Astrocyte (in vitro differentiated cells and primary cell): ENCODE data around the gene TPD52L2. TPM values are rescaled to one million over a fixed set of nuclear protein-coding genes. Genes with fewer than 3 reads are reported as not detected.
"Not testable (repeated sequence)": the region's sequence is repeated elsewhere in the genome, so short reads cannot be mapped to it uniquely, and the experiment has no call there.

Source experiments
- DNase-seq: peaks from one replicate; pipeline ENCODE4 v3.0.0-alpha.2; 2010; ENCODE audit warnings: low read depth
- FAIRE-seq: peaks from 2 replicates; lab custom pipeline; 2011; peaks lifted over from hg19 to GRCh38; lab: Jason Lieb, UNC
- H2AFZ ChIP-seq: 2 replicates; pipeline ENCODE4 v1.6.0; 2012; ENCODE audit warnings: low read depth, low read length, inconsistent platforms
- H3K27ac ChIP-seq: 2 replicates; pipeline ENCODE4 v1.5.1; 2011; ENCODE audit warnings: low read depth, low read length, inconsistent platforms
- H3K27me3 ChIP-seq: 2 replicates; pipeline ENCODE4 v1.6.0; 2011; ENCODE audit warnings: low read length, inconsistent platforms; ENCODE audit not compliant: insufficient read depth
- H3K36me3 ChIP-seq: 2 replicates; pipeline ENCODE4 v1.5.1; 2011; ENCODE audit warnings: low read length, inconsistent platforms; ENCODE audit not compliant: insufficient read depth
- H3K4me1 ChIP-seq: 2 replicates; pipeline ENCODE4 v1.5.1; 2011; ENCODE audit warnings: low read length, inconsistent platforms; ENCODE audit not compliant: insufficient read depth
- H3K4me2 ChIP-seq: 2 replicates; pipeline ENCODE4 v1.6.0; 2012; ENCODE audit warnings: low read length, inconsistent platforms
- H3K4me3 ChIP-seq: 2 replicates; pipeline ENCODE4 v1.5.1; 2011; ENCODE audit warnings: low read depth, mild to moderate bottlenecking, low read length, inconsistent platforms; ENCODE audit not compliant: insufficient read depth
- H3K79me2 ChIP-seq: 2 replicates; pipeline ENCODE4 v1.6.0; 2012; ENCODE audit warnings: mild to moderate bottlenecking, low read length, inconsistent platforms; ENCODE audit not compliant: insufficient read depth
- H3K9ac ChIP-seq: 2 replicates; pipeline ENCODE4 v1.6.0; 2012; ENCODE audit warnings: mild to moderate bottlenecking, low read length, inconsistent platforms
- H3K9me3 ChIP-seq: 2 replicates; pipeline ENCODE4 v1.5.1; 2012; ENCODE audit warnings: low read depth, mild to moderate bottlenecking, low read length, inconsistent platforms; ENCODE audit not compliant: insufficient read depth
- H4K20me1 ChIP-seq: 2 replicates; pipeline ENCODE4 v1.6.0; 2012; ENCODE audit warnings: low read length, inconsistent platforms; ENCODE audit not compliant: insufficient read depth
- H3K27ac Mint-ChIP-seq: one replicate; pipeline ENCODE4 v1.8.0; 2021; ENCODE audit warnings: mild to moderate bottlenecking, mixed read lengths; ENCODE audit not compliant: unreplicated experiment
- H3K27me3 Mint-ChIP-seq: one replicate; pipeline ENCODE4 v1.8.0; 2021; ENCODE audit warnings: low read depth, mixed read lengths; ENCODE audit not compliant: unreplicated experiment
- H3K36me3 Mint-ChIP-seq: one replicate; pipeline ENCODE4 v1.8.0; 2021; ENCODE audit warnings: low read depth, mixed read lengths; ENCODE audit not compliant: unreplicated experiment
- H3K4me1 Mint-ChIP-seq: one replicate; pipeline ENCODE4 v1.8.0; 2021; ENCODE audit warnings: low read depth, mixed read lengths; ENCODE audit not compliant: unreplicated experiment
- H3K4me3 Mint-ChIP-seq: one replicate; pipeline ENCODE4 v1.8.0; 2021; ENCODE audit warnings: mild to moderate bottlenecking, moderate library complexity, mixed read lengths; ENCODE audit not compliant: unreplicated experiment
- H3K9me3 Mint-ChIP-seq: one replicate; pipeline ENCODE4 v1.8.0; 2021; ENCODE audit warnings: mild to moderate bottlenecking, mixed read lengths; ENCODE audit not compliant: unreplicated experiment
- CTCF ChIP-seq: IDR thresholded peaks from 2 replicates; pipeline ENCODE4 v1.5.1; 2011; ENCODE audit warnings: low read depth, mild to moderate bottlenecking, inconsistent platforms, low read length, moderate library complexity; ENCODE audit not compliant: insufficient read depth
- EZH2 ChIP-seq: IDR thresholded peaks from 2 replicates; pipeline ENCODE4 v1.6.1; 2012; ENCODE audit warnings: mild to moderate bottlenecking, low read length, inconsistent platforms; ENCODE audit not compliant: insufficient read depth
- total RNA-seq: library from RNA; stranded (reverse); gene quantifications from 2 replicates; pipeline ENCODE4 v1.2.1, GENCODE V29; 2021

TPD52L2 gene
- total RNA-seq, 1 donor from 2014 or later, result 145 TPM

GRCh38 chr20:63864545-63864977, 509 bp upstream of the TPD52L2 start:
- Mint-ChIP-seq H3K27me3 (no peaks in the 10 kb centered on the region), H3K4me1 (peaks cover 12% of the 10 kb centered on the region), H3K9me3 (no peaks in the 10 kb centered on the region), H3K36me3 (peaks cover 5% of the 10 kb centered on the region), H3K4me3 (peak overlapping the region; percentile 98), H3K27ac (peak overlapping the region; percentile 94)
- DNase-seq (no peak), FAIRE-seq (no peak)
- Histone ChIP-seq H4K20me1 (peaks cover 34% of the 10 kb centered on the region), H3K27ac (peak overlapping the region; percentile 51), H3K4me1 (peaks cover 9% of the 10 kb centered on the region), H3K9me3 (no peaks in the 10 kb centered on the region), H3K9ac (peak overlapping the region; percentile 94), H3K4me3 (peak overlapping the region; percentile 86), H3K36me3 (peaks cover 12% of the 10 kb centered on the region), H2AFZ (peak overlapping the region; percentile 80), H3K79me2 (peaks cover 61% of the 10 kb centered on the region), H3K27me3 (no peaks in the 10 kb centered on the region), H3K4me2 (peak overlapping the region; percentile 91)
- TF ChIP-seq EZH2, result no peak
- no peak for TF ChIP-seq CTCF

- H3K27ac ChIP-seq, H3K4me2 ChIP-seq, FAIRE-seq, H3K4me1 ChIP-seq, DNase-seq, H3K27me3 Mint-ChIP-seq, H3K9me3 Mint-ChIP-seq, H3K9me3 ChIP-seq, H3K9ac ChIP-seq, H2AFZ ChIP-seq, H3K27me3 ChIP-seq, H3K4me3 ChIP-seq, H3K36me3 Mint-ChIP-seq: not testable (repeated sequence)
- H4K20me1 ChIP-seq, result peaks cover 45% of the 10 kb centered on the region
- peaks cover 12% of the 10 kb centered on the region for H3K4me1 Mint-ChIP-seq
- peaks cover 21% of the 10 kb centered on the region for H3K36me3 ChIP-seq
- H3K79me2 ChIP-seq, result peaks cover 72% of the 10 kb centered on the region
- peak overlapping the region; percentile 62 for H3K27ac Mint-ChIP-seq
- H3K4me3 Mint-ChIP-seq, result peak overlapping the region; percentile 98
These were observed 2.0 kb downstream of the TPD52L2 start for GRCh38 chr20:63867042-63867441.

GRCh38 chr20:63868264-63868663, 3.2 kb downstream of the TPD52L2 start:
- H3K27me3 ChIP-seq, result no peaks in the 10 kb centered on the region
- no peaks in the 10 kb centered on the region for H3K9me3 ChIP-seq
- peaks cover 49% of the 10 kb centered on the region for H4K20me1 ChIP-seq
- H3K27ac ChIP-seq, result no peak overlapping the region
- no peak overlapping the region for H2AFZ ChIP-seq
- Mint-ChIP-seq H3K9me3 (no peaks in the 10 kb centered on the region), H3K27ac (peak overlapping the region; percentile 19), H3K27me3 (no peaks in the 10 kb centered on the region), H3K4me1 (peaks cover 14% of the 10 kb centered on the region), H3K36me3 (peaks cover 12% of the 10 kb centered on the region), H3K4me3 (peak overlapping the region; percentile 65)
- no peak overlapping the region for H3K4me3 ChIP-seq
- TF ChIP-seq EZH2 (no peak), CTCF (no peak)
- no peak overlapping the region for H3K4me2 ChIP-seq
- peaks cover 14% of the 10 kb centered on the region for H3K4me1 ChIP-seq
- FAIRE-seq (no peak), DNase-seq (no peak)
- H3K79me2 ChIP-seq, result peaks cover 73% of the 10 kb centered on the region
- no peak overlapping the region for H3K9ac ChIP-seq
- H3K36me3 ChIP-seq, result peaks cover 25% of the 10 kb centered on the region
